HepG2 (cell line): ENCODE data around the gene IGFLR1. TPM values are rescaled to one million over a fixed set of nuclear protein-coding genes. Genes with fewer than 3 reads are reported as not detected.

Source experiments
- CBFB ChIP-seq: sonication (generic); formaldehyde crosslinking; IDR thresholded peaks from 2 replicates; pipeline ENCODE4 v1.4.0; 2020; ENCODE audit warnings: missing genetic modification reagents
- DR1 ChIP-seq: sonication (generic); formaldehyde crosslinking; IDR thresholded peaks from 2 replicates; pipeline ENCODE4 v1.8.0; 2021; ENCODE audit warnings: mild to moderate bottlenecking, missing genetic modification reagents, inconsistent platforms
- ESRRA ChIP-seq: sonication (generic); formaldehyde crosslinking; IDR thresholded peaks from 2 replicates; pipeline ENCODE4 v1.5.1; 2020; ENCODE audit warnings: mild to moderate bottlenecking, low read depth, missing genetic modification reagents
- HMGA1 ChIP-seq: sonication (generic); formaldehyde crosslinking; conservative IDR thresholded peaks from 2 replicates; pipeline ENCODE4 v1.4.0; 2020; ENCODE audit warnings: missing genetic modification reagents
- KDM5B ChIP-seq: sonication (generic); formaldehyde crosslinking; IDR thresholded peaks from 2 replicates; pipeline ENCODE4 v1.4.0; 2020; ENCODE audit warnings: missing genetic modification reagents, mild to moderate bottlenecking, borderline replicate concordance
- KLF6 ChIP-seq: IDR thresholded peaks from 2 replicates; pipeline ENCODE4 v1.8.0; 2016; ENCODE audit warnings: missing biosample characterization, missing genetic modification reagents
- NFAT5 ChIP-seq: sonication (generic); formaldehyde crosslinking; IDR thresholded peaks from 2 replicates; pipeline ENCODE4 v1.4.0; 2020; ENCODE audit warnings: missing genetic modification reagents
- NFKBIZ ChIP-seq: IDR thresholded peaks from 2 replicates; pipeline ENCODE4 v1.6.1; 2018; ENCODE audit warnings: missing genetic modification reagents, missing compliant biosample characterization
- NR2C2 ChIP-seq: sonication (generic); formaldehyde crosslinking; IDR thresholded peaks from 2 replicates; pipeline ENCODE4 v1.4.0; 2020; ENCODE audit warnings: missing genetic modification reagents, mild to moderate bottlenecking, moderate library complexity, borderline replicate concordance
- PBX3 ChIP-seq: sonication (generic); formaldehyde crosslinking; IDR thresholded peaks from 2 replicates; pipeline ENCODE4 v1.8.1; 2023; ENCODE audit warnings: missing genetic modification reagents, inconsistent platforms, borderline replicate concordance
- POLR2AphosphoS5 ChIP-seq: IDR thresholded peaks from 2 replicates; pipeline ENCODE4 v1.6.1; 2012; ENCODE audit warnings: low read depth, low read length
- TFDP2 ChIP-seq: sonication (generic); formaldehyde crosslinking; IDR thresholded peaks from 2 replicates; pipeline ENCODE4 v1.4.0; 2020; ENCODE audit warnings: missing genetic modification reagents
- ZBTB10 ChIP-seq: sonication (generic); formaldehyde crosslinking; IDR thresholded peaks from 2 replicates; pipeline ENCODE4 v1.4.0; 2020; ENCODE audit warnings: missing genetic modification reagents, borderline replicate concordance
- ZNF275 ChIP-seq: sonication (generic); formaldehyde crosslinking; IDR thresholded peaks from 2 replicates; pipeline ENCODE4 v1.8.0; 2022; ENCODE audit warnings: missing genetic modification reagents, mild to moderate bottlenecking, inconsistent platforms, borderline replicate concordance
- ZNF296 ChIP-seq: sonication (generic); formaldehyde crosslinking; conservative IDR thresholded peaks from 2 replicates; pipeline ENCODE4 v1.5.0; 2020; ENCODE audit warnings: mild to moderate bottlenecking, missing genetic modification reagents
- ZNF737 ChIP-seq: sonication (generic); formaldehyde crosslinking; IDR thresholded peaks from 2 replicates; pipeline ENCODE4 v1.5.0; 2020; ENCODE audit warnings: missing genetic modification reagents, mild to moderate bottlenecking, borderline replicate concordance
- polyA plus RNA-seq, 8 experiments: library from polyadenylated mRNA; depleted of rRNA in 3 of 8; stranded (reverse) in 7 of 8; unstranded in 1 of 8; fragments of >200 nt; fragmentation: Illumina TruSeq in 4 of 8; extraction: Trizol in 4 of 8; gene quantifications; 2 replicates each; pipeline versions ENCODE4 v1.2.1 to v1.2.3, GENCODE V29; 2011 to 2016; ENCODE audit warnings: low read depth in 4 of 8, missing spikeins in 1 of 8, mixed read lengths in 1 of 8; ENCODE audit not compliant: insufficient read depth in 1 of 8
- total RNA-seq, 5 experiments: library from RNA; depleted of rRNA; stranded (reverse); fragments of >200 nt; fragmentation: Illumina TruSeq; extraction: Trizol; gene quantifications; 2 replicates each; pipeline ENCODE4 v1.2.3, GENCODE V29; 2016; ENCODE audit warnings: low read depth in 1 of 5

Gene IGFLR1
- total and polyA plus RNA-seq, 2 of the 13 experiments (the other 11 are each of a cell fraction or from before 2014, with no cell fraction given): 5.4 to 8.9 TPM

- TF ChIP-seq PBX3: peak; percentile 33; the same call in 1 of the 2 replicates
- TF ChIP-seq ZBTB10 (CRISPR knock-in tag): no peak
- TF ChIP-seq KDM5B (CRISPR knock-in tag): peak; percentile 45; the same call in 1 of the 2 replicates
- no peak for TF ChIP-seq HMGA1 (CRISPR knock-in tag)
- TF ChIP-seq NR2C2: peak; percentile 84
- 0 out of 2 replicates have a peak, but pooled peaks have one; percentile 65 for TF ChIP-seq NFAT5
- peak; percentile 46; the same call in 1 of the 2 replicates for TF ChIP-seq ZNF275 (CRISPR knock-in tag)
- TF ChIP-seq ZNF737: no peak
- TF ChIP-seq ESRRA: peak; percentile 24; the same call in 1 of the 2 replicates
- no peak for TF ChIP-seq ZNF296
- peak; percentile 93 for TF ChIP-seq TFDP2 (CRISPR knock-in tag)
- TF ChIP-seq KLF6 (CRISPR knock-in tag): peak; percentile 32; the same call in 1 of the 2 replicates
- TF ChIP-seq DR1 (CRISPR knock-in tag): 0 out of 2 replicates have a peak, but pooled peaks have one; percentile 33
- TF ChIP-seq NFKBIZ (CRISPR knock-in tag): no peak
- TF ChIP-seq POLR2AphosphoS5: peak; percentile 54
- peak; percentile 97 for TF ChIP-seq CBFB
These were observed 15.7 kb upstream of the IGFLR1 start, which contains the start of gene PROSER3 (continued) for GRCh38 chr19:35757749-35758608.
